ENCODE results near the gene CMIP.

Gene CMIP

DNA sequence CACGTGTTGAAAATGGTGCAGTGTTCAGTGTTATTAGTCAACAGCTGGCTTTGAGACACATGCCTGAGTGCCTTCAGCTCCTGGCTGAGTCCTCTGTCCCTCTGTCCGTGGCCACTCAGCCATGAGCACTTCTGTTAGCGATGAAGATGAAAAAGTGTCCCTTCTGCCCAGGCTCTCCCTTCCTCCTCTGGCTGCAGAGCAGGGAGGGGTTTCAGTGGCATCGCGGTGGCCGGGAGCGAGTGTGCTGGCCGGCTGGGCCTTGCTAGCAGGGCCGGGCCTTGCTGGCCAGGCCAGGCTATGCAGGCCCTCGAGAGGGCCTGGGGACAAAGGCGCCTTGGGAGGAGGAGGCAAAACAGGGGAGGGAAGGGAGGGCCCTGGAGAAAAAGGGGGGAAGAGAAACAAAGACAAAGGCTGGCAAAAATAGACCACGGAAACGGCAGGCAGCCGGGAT is 47.7 kb downstream of the CMIP start:
- no peak for DNase-seq (ENCODE audit: extremely low read depth in 1 of 2, low read depth in 1 of 2)

DNA sequence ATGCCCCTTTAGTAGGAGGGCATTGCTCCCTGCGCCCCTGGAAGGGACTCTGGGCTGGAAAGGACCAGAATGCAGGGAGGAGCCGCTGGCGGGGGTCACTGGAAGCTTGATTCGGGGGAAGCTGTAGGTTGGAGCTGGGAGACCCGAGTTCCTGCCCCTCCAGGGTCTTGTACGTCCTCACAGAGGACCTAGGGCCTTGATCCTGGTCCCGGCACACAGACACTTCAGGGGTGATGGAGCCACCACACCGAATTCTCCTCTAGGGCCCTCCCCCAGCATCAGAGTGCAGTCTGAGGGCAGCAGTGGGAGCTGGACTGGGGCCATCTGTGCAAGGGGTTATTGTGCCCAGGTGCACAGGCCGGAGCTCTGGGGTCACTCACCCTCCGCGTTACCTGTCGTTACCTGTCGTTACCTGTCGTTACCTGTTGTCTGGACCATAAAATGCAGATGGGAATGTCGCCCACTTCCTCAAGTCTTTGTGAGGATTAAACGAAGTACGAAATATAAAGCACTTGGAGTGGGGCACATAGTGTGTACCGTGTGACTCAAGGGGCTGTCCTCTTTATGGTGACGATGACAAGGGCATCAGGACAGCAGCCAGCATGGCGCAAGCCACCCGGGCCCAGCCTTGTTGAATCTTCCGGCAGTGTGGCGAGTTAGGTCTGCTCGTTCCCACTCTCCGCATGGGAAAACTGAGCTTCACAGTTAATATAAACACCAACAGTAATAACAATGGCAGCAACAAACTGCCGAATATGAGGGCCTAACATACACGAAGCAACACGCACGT is 48.6 kb downstream of the CMIP start:
- DNase-seq (ENCODE audit: extremely low read depth in 1 of 2, low read depth in 1 of 2): no peak

DNA sequence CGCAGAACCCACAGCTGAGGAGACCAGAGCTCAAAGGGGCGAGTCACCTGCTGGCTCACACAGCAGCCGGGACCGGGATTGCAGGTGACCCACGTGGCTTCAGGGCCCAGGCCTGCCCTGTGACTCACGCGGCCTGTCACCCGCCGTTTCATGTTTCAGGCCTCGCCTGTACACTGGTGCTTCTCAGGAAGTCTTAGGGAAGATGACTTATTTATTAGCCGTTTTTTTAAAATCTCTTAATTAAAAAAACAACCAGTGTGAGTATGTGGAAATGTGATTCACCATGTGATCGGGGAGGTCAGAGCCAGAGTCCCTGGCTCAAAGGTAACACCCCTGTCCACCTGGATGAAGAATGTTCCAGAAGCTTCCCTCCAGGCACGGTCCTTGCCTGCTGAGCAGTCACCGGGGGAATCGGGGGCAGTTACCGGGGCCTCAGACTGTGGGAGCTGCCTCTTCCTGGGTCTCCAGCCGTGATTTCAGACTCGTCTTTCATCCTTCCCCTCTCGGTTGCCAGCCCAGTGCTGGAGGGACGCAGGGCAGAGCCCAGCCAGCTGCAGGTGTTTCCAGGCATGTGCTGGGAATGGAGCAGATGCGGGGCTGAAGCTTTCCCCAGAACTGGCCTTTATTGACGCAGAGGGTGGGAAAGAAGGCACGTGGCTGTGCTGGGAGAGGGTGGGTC is 49.3 kb downstream of the CMIP start:
- DNase-seq (ENCODE audit: extremely low read depth in 1 of 2, low read depth in 1 of 2): peak in 1 of 2 donors; percentile 11

DNA sequence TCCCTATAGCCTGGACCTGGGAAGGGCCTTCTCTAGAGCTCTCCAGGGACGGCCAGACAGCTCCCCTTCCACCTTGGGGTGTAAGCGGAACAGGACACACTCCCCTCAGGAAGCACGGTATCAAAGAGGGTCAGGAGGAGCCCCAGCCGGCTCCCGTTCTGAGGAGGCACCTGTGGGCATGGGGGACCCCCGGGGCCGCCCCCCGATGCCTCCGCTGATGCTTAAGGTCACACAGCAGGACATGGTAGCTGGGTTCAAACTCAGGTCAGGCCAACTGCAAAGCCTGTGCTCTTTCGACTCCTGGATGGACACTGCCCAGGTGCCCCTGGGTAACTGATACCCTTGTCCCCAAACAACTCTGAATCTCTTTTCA is 49.8 kb downstream of the CMIP start:
- DNase-seq (ENCODE audit: extremely low read depth in 1 of 2, low read depth in 1 of 2): no peak

DNA sequence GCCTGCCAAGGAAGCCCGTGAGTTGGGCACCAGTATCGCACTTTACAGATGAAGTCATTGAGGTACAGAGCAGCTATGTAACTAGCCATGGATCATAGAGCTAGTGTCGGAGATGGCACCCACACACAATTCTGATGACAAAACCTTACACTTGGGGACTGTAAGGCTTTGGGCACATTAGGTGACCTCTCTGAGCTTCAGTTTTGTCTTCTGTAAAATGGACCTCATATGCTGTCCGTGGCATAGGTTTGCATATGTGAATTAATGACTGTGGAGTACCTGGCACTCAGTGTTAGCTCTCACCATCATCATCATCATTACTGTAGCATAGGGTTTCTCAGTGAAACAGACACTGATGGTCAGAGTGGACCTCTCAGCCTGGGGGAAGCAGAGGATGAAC is 50.3 kb downstream of the CMIP start:
- DNase-seq (ENCODE audit: extremely low read depth in 1 of 2, low read depth in 1 of 2): no peak

DNA sequence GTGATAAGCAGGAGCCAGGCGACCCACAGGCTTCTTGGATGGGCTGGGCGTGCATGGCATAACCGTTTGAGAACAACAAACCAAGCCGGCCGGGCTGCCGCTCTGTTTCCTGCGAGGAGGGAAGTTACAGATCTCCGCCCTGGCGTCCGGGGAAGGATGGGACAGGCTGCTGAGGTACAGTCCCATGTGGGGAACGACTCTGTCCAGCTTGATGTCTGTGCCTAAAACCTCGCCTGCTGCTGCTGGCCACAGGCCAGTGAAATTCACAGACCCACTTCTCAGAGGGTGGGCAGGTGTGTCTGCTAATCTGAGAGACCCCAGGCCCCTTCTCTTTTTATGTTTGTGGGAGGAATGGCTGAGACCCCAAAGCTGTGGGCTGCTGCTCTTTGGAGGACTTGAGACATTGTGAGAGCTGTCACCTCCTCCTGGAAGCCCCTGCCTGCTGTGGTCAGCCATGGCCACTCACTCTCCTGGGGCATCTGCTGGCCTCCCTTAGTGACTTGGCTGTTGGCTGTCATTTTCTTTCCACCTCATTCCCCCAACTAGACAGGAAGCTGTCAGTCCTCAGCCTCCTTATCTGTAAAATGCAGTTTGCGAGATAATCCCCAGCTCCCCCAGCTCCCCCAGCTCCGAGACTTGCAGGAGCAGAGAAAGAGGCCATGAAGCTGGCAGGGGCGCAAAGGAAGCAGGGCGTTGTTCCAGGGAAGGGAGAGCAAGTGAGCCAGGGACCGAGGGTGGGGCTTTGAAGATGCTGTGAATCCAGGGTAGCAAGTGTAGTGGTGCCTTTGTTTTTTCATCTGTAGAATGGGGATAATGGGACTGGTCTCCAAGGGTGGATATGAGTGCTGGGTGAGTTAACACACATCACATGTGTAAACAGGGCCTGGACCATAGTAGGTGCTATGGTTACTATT is 51.0 kb downstream of the CMIP start:
- no peak for DNase-seq (ENCODE audit: extremely low read depth in 1 of 2, low read depth in 1 of 2)

DNA sequence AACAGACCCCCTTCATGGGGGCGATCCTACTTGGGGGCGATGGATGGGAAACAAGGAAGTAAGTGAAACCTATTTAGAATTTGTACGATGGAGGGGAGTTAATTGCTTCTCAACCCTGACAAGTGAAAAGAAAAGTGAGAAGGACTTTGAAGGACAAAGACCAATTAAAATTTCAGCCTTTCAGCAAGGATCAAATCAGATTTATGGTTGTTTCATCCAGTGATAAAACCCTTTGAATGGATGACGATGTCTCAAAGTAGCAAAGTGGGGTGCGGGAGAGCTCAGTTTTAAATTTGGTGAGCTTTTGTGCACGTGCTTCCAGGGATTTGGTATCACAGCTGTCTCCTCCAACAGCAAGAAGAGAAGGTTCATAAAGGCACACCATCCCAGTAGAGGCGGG is 51.7 kb downstream of the CMIP start:
- DNase-seq (ENCODE audit: extremely low read depth in 1 of 2, low read depth in 1 of 2): no peak

DNA sequence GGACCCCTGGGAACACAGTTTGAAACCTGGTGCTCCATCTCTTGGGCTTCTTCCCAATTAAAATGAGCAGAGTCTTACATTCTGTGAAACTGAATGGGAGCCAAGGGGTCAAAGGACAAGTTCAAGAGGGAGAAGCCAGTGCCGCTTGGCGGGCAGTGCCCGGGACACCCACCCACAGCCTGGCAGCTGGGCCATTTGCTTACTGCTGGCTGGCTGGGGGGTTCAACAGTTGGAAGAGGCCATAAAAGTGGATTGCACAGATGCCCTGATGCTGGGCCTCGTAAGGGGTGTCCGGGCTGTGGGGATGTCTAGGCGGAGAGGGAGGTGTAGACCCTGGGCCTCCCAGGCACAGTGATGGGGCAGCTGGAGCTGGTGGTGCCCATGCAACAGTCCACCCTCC is 52.1 kb downstream of the CMIP start:
- no peak for DNase-seq (ENCODE audit: extremely low read depth in 1 of 2, low read depth in 1 of 2)

DNA sequence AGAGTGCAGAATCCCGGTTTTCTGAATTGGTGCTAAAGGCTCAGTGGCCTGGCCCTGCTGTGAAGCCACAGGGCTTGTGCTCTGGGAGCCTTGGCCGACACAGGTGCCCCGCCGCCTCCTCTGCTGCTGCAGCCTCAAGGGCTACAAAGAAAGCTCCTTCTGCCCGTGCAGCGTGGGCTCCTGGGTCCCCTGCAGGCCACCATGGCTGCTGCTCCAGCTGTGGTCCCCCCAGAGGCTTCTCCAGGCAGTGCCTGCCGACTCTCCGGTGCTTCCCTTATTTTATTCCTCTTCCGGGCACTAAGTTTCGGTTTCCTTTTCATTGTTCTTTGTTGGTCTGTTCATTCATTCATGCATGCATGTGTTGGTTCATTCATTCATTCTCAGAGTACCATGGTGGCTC is 53.1 kb downstream of the CMIP start:
- no peak for DNase-seq (ENCODE audit: extremely low read depth in 1 of 2, low read depth in 1 of 2)

DNA sequence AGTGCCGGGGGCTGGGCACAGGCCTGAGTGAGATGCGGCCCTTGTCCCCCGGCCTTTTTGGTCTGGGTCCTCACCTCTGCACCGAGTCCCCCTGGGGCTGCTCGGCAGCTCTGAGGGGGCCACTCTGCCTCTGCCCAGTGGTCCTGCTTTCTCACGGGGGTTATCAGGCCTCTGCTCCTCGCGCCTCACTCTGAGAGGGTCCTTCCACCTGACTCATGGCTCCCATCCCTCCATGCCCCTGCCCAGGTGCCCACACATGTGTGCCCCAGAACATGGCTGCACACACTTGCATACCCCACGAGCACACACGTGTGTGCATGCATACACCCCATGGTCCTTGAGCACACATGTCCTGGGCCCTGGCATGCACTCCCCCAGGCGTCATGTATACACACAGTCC is 53.7 kb downstream of the CMIP start:
- DNase-seq (ENCODE audit: extremely low read depth in 1 of 2, low read depth in 1 of 2): no peak

DNA sequence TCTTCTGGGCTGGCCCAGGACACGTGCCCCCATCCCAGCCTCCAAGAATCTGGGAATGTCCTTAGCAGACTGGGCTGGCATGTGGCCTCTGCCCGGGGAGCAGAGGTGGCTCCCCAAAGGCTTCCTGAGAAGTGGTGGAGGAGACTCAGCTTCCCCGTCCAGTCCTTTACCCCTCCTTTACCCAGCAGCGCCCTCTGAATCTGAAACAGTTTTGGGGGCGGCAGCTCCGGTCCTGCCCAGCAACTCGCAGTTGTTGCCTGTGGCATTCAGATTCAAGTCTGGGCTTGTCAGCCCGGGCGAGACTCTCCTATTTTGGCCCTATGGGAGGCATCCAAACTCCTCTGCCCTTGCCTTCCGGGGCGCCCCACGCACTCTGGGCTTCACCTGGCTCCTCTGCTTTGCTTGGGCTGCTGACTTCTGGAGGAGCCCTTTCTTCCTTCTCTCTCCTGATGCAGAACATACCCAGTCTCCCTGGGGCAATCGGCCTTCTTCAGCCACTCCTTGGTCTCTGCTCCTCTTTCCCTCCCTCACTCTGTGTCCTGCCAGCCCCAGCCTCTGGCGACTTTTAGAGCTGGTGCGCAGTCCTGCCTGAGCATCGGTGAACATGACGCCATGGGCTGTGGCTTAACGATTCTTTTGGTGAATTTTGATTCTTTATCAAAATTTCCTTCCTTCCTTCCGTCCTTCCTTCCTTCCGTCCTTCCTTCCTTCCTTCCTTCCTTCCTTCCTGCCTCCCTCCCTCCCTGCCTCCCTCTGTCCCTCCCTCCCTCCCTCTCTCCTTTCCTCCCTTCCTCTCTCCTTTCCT is 55.2 kb downstream of the CMIP start:
- DNase-seq (ENCODE audit: extremely low read depth in 1 of 2, low read depth in 1 of 2): no peak

DNA sequence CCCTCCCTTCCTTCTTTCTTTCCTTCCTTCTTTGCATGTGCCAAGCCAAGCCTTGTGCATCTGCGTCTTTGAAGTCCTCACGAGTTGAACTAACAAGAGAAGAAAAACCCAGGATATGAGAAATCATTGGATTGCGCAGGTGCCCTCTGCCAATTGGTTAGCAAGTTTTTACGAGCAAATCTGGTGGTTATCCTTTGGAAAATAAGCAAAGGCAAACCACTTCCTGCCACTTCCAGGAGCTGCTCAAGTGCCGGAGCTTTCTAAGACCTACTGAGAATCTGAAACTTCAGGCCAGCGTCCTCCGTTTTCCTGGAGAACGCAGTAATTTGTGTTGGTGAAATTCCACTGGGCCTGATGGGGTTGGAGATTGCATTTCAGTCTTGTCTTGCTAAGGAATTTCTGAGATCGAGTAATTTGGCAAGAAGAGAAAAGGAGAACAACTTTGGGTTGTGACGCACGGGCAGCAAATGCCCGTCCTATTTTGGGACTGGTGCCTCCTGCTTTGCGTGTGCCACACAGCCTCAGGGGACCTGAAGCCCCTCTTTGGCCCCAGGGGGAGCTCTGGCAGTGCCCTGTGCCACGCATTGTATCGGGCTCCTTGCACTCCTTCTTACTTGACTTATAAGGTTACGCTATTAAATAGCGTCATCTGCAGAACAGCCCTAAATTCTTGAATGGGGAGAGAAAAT is 56.4 kb downstream of the CMIP start:
- no peak for DNase-seq (ENCODE audit: extremely low read depth in 1 of 2, low read depth in 1 of 2)

DNA sequence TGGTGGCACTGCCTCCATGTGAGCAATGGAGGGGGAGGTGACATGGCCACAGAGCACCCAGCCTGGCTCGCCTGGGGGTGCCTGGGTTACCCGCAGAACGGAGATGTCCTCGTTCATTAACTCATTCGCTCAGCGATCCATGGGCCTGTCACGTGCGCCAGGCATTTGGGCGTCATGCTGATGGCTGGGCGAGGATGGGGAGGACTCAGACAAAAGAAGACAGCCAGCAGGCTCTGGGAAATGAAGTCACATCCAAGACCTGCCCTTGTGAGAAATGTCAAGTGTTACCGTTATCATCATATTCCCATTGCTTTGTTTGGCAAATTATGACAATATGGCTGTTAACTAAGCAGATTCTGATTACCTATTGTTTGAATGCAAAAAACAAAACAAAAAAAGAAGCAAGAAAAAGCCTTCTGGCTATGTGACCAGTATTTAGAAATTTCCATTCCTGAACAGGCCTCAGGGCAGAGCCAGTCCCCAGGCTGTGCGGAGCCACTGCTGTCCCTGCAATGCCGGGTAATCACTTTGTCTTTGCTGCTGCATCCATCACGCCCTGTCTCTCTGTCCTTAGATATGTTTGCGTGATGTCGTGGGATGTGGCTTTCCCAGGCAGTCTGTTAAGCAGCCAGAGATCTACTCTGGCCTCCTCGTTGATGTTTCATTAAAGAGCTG is 57.9 kb downstream of the CMIP start:
- DNase-seq (ENCODE audit: extremely low read depth in 1 of 2, low read depth in 1 of 2): no peak

DNA sequence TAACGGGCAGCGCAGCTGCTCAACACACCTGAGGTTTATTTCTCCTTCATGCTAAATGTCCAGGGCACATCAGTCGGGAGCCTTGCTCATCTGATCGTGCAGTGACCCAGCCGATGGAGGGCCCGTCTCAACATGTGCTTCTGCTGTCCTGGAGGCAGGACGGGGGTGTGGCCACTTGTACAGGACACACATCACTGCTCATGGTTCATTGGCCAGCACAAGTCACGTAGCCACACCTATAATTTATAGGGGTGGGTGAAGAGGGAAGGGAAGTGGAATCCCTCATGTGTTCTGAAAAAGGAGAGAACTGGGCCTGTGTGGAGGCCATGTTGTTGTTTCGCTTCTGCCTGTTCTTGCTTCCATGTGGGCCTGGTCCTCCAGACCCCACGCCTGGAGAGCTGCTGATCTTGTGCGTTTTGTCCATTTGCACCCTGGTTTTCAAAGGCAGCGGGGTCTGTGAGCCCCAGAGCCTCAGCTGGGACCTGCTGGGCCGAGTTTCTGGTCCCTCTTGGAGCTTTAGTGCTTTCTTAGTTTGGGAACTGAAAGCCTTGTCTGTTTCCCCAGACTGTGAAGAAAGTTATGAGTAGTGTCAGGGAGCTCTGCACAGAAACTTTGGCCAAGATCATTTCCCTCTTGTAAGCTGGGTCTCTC is 60.5 kb downstream of the CMIP start:
- no peak for DNase-seq (ENCODE audit: extremely low read depth in 1 of 2, low read depth in 1 of 2)

DNA sequence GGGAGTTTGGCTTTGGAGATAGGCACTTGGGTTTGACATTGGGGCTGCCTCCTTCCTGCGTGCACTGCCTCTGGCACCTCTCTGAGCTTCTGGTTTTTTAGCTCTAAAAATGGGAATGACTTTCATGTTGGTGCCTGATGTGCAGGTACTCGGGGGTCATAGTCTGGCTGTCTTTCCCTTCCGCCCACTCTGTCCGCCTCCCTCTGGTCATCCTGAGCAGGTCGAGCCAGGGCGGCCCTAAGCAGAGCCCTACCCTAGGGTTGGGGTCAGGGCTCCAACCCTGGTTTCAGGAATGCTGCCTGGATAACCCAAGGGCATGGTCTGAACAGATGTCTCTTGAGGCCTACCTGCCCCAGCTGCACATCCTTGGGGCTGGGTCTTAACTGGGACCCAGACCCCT is 64.8 kb downstream of the CMIP start:
- DNase-seq (ENCODE audit: extremely low read depth in 1 of 2, low read depth in 1 of 2): no peak

DNA sequence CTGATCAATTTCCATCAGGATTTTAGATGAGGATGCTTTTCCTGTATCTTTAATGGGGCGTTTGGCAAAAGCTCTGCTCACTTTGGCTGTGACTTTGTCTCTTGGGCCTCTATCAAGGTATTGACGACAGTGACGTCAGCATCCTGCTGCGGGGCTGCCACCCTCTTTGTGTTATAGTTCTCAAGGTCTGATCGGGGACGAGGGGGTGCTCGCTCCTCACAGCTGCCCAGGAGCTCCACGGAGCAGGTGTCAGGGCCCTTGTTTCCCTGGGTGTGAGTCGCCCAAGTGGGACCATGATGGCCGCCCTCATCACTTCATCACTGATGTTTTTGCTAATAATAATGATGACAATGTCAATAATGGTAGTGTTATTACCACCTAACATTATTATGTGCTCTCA is 65.4 kb downstream of the CMIP start:
- no peak for DNase-seq (ENCODE audit: extremely low read depth in 1 of 2, low read depth in 1 of 2)

DNA sequence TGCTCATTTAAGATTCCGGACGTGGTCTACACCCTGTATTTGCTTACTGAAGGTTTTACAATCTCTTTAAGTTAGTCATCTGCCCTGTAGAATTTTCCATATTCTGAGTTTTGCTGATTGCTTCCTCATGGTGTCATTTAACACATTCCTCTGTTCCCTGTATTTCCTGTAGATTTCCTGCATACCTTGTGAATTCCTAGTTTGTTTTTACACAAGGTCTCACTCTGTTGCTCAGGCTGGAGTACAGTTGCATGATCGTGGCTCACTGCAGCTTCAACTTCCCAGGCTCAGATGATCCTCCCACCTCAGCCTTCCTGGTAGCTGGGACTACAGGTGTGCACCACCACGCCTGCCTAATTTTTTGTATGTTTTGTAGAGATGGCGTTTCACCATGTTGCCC is 66.8 kb downstream of the CMIP start:
- no peak for DNase-seq (ENCODE audit: extremely low read depth in 1 of 2, low read depth in 1 of 2)

DNA sequence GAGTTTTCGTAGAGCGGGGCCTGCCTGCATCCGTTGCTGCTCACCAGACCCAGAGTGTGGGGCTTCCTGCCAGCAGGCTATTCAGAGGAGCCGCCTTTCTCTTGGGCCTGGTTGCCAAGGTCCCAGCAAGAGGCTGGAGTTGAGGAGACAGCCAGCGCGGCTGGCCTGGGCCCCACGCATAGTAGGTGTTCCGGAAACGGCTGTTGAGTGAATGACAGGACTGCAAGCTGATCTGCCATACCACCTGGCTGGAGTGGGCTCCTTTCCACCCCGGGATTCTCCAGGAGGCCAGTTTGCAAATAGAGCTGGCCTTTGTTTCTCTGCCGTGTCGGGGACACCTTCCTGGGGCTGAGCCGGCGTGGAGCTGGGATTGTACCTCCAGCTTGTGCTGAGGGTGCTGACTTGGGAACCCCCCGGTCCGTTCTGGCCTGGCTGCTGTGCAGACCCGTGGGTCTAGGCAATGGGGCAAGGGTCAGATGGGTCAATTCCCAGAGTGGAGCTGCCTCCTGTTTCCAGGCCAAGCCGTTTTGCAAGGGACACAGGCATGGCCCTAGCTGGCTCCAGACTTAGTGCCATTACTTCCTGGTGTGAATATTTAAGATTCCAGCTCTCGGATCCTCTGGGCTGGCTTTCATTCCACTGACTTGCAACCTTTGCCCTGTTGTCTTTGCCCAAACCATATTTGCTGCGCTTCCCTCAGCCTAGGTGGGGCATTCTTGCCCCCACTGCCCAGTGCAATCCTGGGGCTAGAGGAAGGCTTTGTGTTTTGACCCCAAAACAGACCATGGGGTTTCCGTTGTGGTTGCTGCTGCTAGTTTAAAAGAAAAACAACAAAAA is 68.8 kb downstream of the CMIP start:
- DNase-seq (ENCODE audit: extremely low read depth in 1 of 2, low read depth in 1 of 2): no peak
